Epithelial cell of proximal tubule (primary cell): ENCODE measurements around the gene ADCY9. TPM values are rescaled to one million over a fixed set of nuclear protein-coding genes. Genes with fewer than 3 reads are reported as not detected.
"Not testable (repeated sequence)": the region's sequence is repeated elsewhere in the genome, so short reads cannot be mapped to it uniquely, and the experiment has no call there.

Source experiments
- DNase-seq: peaks from one replicate; pipeline ENCODE4 v3.0.0-alpha.2; 2011; ENCODE audit warnings: low read depth
- H3K4me3 ChIP-seq: 2 replicates; pipeline ENCODE4 v1.5.1; 2011; ENCODE audit warnings: low read depth, mild to moderate bottlenecking, low read length
- total RNA-seq: library from RNA; depleted of rRNA; stranded (reverse); fragments of >200 nt; gene quantifications from 2 replicates; pipeline ENCODE4 v1.2.3, GENCODE V29; 2015
- TF ChIP-seq, protein P1 (sequence below): conservative IDR thresholded peaks from 2 replicates; pipeline ENCODE4 v1.5.1; 2012; ENCODE audit warnings: low read depth, mild to moderate bottlenecking, low read length

ADCY9 gene
- total RNA-seq, 1 donor from 2014 or later = 6.8 TPM

DNA sequence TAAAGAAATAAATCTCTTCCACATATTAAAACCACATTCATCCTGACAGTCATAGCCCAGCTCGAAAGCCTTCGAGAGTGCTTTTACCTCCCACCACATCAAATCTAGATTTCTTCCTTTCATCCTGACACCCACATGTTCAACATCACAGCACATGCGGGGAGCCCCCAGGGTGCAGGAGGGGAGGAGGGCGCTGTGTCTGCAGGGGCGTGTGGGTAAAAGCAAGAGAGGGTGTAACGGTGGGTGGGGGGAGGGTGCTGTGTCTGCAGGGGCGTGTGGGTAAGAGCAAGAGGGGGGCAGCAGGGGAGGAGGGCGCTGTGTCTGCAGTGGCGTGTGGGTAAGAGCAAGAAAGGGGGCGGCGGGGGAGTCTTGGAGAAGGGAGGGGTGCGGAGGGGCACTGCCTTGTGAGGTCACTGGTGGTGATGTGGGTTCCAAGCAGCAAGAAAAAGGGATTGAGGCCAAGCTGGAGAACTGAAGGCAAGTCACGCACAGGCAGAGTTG lies 34.7 kb downstream of the ADCY9 start:
- peak overlapping the region; percentile 7 for H3K4me3 ChIP-seq
- TF ChIP-seq, protein P1, sequence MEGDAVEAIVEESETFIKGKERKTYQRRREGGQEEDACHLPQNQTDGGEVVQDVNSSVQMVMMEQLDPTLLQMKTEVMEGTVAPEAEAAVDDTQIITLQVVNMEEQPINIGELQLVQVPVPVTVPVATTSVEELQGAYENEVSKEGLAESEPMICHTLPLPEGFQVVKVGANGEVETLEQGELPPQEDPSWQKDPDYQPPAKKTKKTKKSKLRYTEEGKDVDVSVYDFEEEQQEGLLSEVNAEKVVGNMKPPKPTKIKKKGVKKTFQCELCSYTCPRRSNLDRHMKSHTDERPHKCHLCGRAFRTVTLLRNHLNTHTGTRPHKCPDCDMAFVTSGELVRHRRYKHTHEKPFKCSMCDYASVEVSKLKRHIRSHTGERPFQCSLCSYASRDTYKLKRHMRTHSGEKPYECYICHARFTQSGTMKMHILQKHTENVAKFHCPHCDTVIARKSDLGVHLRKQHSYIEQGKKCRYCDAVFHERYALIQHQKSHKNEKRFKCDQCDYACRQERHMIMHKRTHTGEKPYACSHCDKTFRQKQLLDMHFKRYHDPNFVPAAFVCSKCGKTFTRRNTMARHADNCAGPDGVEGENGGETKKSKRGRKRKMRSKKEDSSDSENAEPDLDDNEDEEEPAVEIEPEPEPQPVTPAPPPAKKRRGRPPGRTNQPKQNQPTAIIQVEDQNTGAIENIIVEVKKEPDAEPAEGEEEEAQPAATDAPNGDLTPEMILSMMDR = no peak
- DNase-seq = no peak

DNA sequence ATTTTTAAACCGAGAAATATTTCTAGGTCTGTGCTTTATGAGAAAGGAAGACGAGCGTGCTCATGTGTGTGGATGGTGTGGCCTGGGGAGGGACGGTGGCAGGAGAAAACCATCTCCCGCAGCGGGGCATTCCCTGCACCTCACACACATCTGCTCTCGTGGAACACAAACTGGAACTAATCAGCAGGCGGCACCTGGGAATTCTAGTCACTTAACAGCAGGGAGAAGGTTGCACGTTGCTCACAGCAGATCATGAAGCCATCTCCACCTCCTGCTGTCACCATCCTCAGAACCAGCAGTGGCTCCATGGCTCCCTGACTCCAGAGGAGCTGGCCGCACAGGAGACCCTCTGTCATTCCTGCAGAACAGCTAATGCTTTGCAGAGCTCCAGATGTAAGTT lies 35.2 kb downstream of the ADCY9 start:
- peak overlapping the region; percentile 13 for H3K4me3 ChIP-seq
- TF ChIP-seq, protein P1 = no peak
- DNase-seq = no peak

DNA sequence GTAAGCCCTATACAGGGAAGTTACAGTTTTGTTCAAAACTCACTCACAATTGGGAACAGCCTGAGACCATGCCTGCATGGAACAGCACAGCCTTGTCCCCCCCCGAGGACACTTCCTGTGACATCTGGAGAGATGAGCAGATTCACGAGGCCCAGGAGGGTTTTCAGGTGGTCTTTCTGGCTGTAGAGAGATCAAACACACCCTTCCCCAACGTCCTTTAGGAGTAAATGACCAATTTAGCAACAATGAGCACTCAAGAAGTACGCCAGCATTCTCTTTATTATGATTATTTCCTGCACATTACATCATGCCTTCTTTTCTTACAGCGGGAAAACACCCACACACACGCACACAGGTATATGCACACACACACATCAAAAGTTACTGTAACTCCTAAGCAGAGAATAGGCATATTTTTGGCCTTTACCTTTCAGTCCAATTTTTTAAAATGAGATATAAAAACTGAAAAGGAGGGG lies 39.0 kb downstream of the ADCY9 start:
- TF ChIP-seq, protein P1 = no peak
- DNase-seq = no peak
- no peak overlapping the region for H3K4me3 ChIP-seq

DNA sequence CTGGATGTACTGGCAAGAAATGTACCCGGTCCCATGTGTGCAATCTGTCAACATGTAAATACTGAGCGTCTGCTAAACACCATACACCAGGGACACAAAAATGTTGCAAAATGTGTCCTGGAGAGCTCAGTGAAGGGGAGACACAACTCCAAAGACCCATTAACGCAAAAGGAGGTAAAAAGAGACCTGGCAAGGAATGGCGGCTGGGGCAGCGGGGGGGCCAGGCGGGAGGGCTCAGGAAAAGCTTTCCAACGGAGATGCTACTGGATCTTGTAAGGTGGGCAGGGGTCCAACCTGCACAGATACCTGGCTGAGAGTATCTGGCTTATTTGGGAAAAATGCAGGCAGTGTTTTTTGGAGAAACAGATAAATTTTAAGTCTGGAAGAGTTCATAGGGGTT lies 40.7 kb downstream of the ADCY9 start:
- no peak overlapping the region for H3K4me3 ChIP-seq
- no peak for DNase-seq

DNA sequence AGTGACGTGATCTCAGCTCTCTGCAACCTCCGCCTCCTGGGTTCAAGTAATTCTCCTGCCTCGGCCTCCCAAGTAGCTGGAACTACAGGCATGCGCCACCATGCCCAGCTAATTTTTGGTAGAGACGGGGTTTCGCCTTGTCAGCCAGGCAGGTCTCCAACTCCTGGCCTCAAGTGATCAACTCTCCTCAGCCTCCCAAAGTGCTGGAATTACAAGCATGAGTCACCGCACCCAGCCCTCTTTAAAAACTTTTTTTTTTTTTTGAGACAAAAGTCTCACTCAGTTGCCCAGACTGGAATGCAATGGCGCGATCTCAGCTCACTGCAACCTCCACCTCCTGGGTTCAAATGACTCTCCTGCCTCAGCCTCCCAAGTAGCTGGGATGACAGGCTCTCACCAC lies 43.1 kb downstream of the ADCY9 start:
- H3K4me3 ChIP-seq, DNase-seq: not testable (repeated sequence)

More for the DNA sequence above, 40.7 kb downstream of the ADCY9 start:
- TF ChIP-seq, protein P1 = no peak

DNA sequence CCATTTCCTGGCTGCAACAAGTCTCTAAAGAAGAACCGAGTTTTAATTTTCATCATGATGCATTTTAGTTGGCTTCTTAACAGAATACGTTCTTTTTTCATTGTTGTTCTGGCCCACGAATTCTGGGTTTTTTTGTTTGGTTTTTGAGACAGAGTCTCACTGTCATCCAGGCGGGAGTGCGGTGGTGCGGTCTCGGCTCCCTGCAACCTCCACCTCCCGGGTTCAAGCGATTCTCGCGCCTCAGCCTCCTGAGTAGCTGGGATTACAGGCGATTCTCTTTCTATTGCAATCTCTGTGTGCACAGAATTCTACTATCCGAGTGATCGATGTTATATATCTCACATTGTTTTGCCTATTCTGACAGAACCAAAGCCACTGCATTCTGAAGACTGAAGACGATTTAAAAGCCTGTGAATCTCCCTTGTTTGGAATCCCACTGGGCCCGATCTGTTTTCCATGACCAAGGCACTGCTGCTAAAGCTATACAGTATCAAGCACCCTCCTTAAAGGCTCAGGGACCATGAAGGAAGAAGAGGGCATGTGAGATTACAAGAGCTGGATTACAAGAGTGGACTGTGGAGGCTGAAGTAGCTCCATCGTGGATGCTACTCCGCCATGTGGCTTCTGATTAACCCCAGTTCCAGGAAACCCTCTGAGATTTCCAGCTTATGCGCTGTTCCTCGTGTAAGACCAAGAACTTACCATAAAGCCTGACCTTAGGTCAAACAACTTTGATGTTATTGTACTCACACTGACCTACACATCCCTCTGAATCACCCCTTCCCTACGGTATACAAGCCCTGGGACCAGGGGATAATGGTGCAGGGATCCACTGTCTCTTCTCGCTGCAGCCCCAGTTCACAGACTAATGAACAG lies 44.3 kb downstream of the ADCY9 start:
- TF ChIP-seq, protein P1 = no peak
- no peak overlapping the region for H3K4me3 ChIP-seq
- no peak for DNase-seq

DNA sequence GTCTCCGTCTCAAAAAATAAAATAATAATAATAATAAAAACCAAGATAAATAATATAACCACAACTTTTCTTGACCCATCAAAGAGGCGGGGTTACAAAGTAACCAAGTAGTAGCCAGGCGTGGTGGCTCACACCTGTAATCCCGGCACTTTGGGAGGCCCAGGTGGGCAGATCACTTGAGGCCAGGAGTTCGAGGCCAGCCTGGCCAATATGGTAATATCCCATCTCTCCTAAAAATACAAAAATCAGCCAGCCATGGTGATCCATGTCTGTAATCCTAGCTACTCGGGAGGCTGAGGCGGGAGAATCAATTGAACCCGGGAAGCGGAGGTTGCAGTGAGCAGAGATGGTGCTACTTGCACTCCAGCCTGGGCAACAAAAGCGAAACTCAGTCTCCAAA lies 45.3 kb downstream of the ADCY9 start:
- H3K4me3 ChIP-seq = no peak overlapping the region
- TF ChIP-seq, protein P1 = no peak
- no peak for DNase-seq
